ENCODE results near the gene PXMP4.
A peak's percentile ranks its signal among the peaks of the same experiment; 100 is the strongest.

The PXMP4 gene

DNA sequence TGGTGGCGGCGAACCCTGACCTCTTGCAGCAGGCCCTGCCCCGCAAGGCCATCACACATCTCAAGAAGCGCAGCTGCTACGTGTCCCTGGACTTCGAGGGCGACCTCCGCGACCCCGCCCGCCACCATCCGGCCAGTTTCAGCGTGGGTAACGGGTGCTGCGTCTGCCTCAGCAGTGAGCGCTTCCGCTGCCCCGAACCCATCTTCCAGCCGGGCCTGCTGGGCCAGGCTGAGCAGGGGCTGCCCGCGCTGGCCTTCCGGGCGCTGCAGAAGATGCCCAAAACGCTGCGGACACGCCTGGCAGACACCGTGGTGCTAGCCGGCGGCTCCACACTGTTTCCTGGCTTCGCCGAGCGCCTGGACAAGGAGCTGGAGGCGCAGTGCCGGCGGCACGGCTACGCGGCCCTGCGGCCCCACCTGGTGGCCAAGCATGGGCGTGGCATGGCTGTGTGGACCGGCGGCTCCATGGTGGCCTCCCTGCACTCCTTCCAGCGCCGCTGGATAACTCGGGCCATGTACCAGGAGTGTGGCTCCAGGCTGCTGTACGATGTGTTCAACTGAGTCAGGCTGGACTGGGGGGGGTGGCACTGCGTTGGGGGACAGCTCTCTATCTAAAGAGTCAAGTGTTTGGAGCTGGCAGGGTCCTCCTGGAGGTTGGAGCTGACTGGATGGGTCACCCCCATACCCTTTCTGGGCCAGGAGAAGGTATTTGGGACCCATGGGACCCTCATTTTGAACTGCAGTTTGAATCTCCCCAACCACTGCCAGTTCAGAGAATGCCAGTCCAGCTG is 52.2 kb downstream of the PXMP4 start:
- DNase-seq, result peak; percentile 57

DNA sequence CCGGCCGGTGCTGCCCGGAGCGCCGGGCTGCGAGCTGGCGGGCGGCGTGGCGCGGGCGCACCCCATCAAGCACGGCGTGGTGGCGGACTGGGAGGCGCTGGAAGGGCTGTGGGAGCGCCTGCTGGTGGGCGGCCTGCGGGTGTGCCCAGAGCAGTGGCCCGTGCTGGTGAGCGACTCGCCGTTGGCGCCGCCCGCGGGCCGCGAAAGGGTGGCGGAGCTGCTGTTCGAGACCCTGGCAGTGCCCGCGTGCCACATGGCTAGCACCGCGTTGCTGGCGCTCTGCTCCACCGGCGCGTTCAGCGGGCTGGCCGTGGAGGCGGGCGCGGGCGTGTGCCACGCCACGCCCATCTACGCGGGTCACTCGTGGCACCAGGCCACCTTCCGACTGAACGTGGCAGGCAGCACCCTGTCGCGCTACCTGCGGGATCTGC is 52.9 kb downstream of the PXMP4 start:
- peak; percentile 30 for DNase-seq

DNA sequence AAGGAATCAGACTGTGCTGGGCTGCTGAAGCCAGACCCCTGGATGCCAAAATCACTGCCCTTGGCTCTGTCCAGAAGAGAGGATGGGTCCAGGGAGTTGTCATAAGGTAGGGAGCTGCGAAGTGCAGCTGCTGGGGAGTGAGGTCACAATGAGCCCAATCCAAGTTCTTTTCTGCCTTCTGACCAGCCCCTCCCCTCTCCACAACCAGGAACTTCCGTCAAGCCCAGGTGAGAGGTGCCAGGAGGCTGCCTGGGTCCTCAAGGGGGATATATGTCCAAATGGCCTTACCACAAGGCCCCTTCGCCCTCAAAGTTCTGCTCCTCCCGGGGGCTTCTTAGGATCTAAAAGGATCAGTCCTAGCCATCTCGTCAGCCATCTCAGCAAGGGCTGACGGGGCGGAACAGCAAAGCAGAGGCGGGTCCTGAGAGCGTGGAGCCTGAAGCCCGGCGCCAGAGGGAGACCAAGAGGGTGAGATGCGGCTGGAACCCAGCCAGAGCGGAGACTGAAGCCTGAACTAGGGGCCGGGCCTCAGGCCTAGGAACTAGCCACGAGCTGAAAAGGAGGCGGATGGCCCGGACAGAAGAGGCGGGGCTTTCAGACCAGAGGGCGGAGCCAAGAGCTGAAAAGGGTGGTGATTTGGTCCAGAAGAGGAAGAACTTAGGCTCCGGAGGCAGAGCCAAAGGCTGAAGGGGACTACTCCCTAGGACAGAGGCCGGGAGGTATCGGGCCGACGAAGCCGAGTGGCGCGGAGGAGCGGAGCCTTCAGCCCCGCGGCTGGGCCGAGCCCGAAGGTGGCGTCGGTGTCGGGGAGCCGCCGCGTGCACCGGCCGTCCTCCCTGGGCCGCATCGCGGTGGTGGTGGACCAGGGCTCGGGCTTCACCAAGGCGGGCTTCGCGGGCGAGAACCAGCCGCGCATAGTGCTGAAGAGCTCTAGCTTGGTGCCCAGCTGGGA is 53.5 kb downstream of the PXMP4 start, which contains the start of gene ACTL10:
TSS of gene ACTL10 (plus strand) at position 651 of the 952 bp plus-strand sequence. CDS start 555 bp downstream, outside the sequence.
- DNase-seq, result peak; percentile 99

DNA sequence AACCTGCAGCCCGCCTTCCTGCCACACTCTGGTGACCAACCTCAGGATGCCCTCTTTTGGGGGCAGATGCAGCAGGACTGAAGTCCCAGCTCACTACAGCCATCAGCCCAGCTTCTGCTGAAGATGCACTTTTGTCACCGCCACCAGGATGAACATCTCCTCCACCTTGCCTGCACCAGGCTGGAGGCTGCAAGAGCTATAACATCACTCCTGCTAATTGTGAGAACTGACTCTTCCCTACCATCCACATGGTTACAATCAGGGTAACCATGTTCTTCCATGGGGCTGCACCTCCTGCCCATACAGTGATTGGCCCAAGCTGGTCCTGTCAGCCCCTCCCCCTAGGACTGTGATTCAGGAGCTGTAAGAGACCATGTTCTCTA is 55.4 kb downstream of the PXMP4 start:
- peak; percentile 5 for DNase-seq

DNA sequence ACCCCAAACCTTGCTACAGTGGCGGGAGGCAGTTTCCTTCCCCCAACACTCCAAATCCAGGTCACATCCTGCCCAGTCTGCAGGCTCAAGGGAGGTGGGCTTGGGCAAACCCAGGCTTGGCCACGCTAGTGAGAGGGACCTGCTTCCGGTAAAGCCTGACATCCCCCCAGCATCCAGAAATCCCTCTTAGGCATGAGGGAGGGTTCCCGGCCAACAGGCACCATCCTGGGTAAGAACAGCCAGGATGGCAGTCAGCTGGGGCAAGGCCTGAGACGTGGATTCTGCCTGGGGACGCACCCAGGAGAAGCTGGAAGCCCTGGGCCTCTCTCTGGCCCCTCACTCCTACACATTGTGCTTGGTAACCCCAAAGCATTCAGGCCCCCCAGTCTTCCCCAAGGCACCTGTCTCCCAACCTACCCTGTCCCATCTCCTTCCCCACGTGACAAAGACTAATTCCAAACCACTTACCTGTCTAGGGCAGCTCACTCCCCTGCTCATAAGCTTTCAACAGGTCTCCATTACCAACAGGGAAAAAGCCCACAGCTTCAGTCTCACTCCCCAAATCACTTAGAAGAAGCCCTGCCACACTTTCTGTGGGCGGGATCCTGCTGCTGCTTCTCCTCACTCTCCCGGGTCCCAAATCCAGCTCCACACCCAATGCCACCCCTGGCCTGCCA is 55.9 kb downstream of the PXMP4 start:
- no peak for DNase-seq

DNA sequence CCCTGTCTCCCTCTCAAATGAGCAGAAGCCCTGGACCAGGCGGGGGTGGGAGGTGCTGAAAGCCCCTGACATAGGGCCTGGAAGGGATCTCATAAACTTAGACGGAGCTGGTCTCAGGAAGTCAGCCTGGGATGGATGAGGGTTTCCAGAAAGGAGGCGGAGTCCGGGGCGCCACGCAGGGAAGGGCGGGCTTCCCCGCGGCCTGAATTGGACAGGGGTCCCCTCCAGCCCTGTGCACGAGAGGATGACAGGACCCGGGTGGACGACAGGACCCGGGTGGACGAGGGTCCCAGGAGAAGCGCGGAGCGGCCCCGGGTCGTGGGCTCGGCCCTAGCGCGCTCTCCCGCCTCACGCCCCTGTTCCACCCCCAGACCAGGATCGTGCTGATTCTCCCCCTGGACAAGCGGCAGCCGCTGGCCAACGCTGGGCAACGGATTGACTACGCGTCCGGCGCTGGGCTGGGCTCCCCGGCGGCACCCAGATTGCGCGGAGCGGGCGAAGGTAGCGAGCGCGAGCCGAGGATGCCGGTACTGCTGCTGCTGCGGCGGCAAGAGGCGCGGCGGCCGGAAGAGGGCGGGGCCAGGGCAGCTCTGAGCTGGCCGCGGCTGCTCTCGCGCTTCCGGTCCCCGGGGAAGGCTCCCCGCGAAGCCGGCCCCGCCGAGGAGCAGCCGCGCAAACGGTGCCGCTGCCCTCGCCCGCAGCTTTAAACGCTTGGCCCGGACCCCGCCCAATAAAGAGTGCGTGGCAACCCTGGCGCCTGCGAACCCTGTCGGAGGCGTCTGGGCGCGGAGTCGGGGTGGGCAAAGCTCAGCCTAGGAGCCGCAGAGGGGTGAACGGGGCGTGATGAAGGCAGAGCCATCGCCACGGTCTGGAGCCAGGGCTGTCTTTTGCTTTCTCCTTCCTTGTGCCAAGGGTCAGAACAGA is 56.7 kb downstream of the PXMP4 start:
- DNase-seq, result peak; percentile 67

DNA sequence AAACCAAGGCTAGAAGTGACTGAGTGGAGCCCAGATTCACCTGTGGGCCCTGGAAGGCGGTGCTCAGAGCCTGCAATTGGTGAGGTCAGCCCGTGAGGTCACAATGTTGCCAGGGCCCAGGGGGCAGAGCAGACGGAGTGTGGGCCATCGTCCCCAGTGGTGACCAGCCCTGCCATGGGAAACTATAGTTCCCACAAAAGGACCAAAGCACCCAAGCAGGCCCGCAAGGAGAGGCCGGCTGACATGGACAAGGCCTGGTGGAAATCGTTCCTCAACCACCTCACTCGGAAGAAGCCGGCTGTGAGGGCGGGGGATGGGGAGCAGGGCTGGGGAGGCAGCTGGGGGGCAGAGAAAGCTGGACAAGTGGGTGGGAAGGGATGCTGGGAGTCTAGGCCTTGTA is 57.9 kb downstream of the PXMP4 start, which contains the start of gene C20orf144:
TSS of gene C20orf144 (plus strand) at position 156 of the 400 bp plus-strand sequence. CDS start at position 175, 19 bp downstream.
- DNase-seq, result no peak

DNA sequence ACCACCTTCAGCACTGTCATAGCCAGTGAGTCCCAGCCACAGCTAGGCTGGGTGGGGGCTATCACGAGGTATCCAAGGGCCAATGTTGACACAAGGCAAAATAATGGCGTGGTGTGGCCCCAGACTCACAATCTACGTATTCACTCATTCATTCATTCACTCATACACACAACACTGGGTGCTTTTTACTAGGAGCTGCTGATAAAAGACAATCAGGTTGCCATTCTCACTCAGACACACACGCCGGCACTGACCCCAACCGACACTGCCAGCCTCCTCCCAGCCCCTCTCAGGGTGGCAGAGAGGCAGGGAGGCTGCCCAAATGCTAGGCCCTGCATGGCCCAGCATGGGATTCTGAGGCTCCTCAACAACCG is 59.4 kb downstream of the PXMP4 start:
- DNase-seq, result no peak

DNA sequence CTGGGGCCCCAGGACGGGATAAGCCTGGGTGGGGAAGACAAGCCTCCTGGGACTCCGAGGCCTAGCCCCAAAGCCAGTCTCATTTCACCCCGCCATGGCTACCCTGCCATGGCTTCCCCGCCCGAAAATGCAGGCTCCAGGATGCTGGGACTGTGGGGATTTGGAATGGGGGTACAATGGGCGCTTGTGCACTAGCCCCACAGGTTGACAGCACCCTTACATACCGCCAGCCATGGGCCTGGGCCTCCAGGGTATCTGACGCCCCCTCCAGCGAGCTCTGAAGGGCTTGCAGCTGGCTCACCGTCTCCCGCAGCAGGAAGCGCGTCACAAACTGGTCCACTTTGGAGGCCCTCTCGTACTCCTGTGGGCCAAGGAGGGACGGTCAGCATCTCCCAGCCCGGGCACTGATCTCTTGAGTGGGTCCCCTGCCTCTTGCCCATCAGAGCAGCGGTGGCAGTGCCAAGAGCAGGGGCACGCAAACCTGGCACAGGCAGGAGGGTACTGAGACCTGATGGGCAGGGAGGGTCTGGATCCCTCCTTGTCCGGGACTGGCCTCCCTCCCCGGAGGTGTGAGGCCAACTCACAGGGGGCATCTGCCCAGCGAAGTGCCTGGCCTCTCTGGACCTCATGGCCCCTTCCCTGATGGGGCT is 60.0 kb downstream of the PXMP4 start:
- no peak for DNase-seq

DNA sequence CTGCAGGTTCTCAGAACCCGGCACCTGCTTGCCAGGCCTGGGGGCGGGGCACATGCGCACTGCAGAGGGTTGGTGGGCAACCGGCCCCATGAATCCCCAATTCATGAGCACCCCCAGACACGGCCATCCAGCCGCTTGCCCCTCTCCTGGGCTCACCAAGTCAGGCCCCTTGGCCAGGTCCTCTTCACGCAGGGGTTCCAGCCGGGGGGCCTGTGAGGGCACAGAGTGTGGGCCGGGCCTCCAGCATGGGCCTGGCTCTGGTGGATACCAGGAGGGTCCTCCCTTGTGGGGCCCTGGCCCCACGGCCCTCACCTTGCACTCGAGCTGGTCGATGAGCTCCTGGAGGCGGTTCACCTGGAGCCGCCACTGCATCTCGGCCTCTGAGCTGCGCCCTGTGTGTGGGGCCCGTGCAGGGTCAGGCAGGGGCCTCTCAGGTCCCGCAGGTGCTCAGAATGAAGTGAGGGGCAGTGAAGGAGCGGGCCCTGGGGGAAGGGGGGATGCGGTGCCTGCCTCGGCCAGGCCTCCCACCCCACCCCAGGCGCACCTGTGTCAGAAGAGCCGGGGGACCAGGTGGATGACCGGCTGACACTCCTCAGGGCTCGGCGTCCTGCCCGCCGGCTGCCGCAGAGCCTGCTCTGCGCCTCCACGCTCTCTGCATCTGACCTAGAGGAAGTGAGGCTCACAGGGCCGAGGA is 60.6 kb downstream of the PXMP4 start:
- no peak for DNase-seq

DNA sequence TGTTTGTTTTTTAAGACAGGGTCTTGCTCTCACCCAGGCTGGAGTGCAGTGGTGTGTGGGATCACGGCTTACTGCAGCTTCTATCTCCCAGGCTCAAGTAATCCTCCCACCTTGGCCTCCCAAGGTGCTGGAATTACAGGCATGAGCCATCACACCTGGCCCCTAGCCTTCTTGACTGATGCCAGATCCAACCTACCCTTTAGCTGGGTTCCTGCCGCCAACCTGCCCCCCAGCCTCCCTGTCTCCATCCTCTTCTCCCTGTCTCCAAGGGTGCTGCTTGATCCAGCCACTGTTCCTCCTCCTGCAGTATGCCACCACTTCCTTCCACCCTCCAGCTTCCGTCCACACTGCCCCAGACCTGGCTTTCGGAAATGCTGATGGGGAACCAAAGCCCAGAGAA is 61.2 kb downstream of the PXMP4 start:
- DNase-seq, result no peak

DNA sequence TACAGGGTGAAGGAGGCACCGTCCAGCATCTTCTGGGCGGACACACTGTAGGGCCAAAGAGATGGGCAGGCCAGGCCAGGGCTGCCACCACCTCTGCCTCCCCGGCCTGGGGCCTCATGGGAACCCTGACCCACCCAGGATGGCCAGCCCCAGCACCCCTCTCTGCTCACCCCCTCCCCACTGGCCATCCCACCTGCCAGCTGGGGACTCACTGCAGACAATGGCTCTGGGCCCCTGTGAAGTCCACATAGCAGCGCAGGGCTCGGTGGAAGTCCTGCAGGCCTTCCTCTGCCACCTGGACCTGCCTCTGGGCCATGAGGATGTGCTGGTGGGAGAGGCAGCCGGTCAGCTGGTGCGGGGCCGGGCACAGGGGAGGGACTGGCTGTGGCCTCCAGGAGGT is 61.6 kb downstream of the PXMP4 start:
- no peak for DNase-seq

DNA sequence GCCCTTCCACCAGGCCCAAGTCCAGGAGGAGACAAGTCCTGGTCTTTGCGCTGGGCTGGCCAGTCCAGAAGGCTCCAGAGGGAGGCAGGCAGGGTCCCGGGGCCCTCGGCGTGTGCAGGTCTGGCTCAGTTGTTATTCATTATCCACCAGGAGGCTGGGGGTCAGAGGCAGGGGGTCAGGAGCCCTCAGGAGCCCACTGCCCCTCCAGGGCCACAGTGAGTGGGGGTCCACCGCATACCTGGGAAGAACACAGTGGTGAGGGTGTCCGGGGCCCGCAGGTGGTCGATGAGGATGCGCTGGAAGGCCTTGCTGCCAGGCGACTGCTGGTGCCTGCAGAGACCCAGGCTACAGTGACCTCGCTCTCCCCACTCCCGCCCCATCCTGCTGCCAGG is 62.4 kb downstream of the PXMP4 start:
- DNase-seq, result no peak

DNA sequence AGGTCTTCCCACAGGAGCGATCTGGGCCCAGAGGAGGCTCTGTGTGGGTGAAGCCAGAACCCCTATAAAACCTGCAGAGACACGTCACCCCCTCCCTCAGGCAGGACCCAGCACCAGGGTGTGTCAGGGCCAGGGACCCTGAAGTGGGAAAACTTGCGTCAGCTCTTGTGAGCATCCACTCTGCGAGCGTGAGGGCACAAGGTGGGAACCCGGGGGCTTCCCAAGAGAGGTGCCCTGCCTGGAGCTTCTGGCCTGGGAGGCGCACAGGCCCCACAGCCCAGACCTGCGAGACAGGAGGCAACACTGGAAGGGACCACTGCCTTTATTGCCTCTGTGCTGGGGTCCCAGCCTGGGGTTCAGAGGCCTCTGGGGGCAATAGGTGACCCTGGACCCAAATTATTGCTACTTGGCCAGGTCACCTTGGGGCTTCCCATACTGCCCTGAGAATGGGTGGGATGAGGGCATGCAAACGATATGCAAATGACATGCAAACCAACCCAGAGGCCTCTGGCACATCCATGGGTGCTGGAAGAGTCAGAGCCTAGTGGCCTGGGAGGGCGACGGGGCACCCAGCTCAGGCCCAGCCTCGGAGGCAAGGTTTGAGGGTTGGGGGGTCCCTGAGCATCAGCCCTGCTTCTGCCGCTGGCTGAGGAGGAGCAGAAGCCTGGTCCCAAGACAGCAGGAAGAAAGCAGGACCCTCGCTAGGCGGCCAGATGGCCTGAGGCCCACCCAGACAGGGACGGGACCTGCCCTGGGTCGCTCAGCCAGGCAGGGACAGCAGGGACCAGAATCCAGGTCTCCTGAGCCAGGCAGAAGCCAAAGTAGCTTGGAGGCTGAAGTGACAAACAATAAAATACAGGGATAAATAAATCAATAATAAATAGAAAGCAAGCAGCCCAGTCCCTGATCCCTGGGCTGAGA is 63.1 kb downstream of the PXMP4 start:
- no peak for DNase-seq

DNA sequence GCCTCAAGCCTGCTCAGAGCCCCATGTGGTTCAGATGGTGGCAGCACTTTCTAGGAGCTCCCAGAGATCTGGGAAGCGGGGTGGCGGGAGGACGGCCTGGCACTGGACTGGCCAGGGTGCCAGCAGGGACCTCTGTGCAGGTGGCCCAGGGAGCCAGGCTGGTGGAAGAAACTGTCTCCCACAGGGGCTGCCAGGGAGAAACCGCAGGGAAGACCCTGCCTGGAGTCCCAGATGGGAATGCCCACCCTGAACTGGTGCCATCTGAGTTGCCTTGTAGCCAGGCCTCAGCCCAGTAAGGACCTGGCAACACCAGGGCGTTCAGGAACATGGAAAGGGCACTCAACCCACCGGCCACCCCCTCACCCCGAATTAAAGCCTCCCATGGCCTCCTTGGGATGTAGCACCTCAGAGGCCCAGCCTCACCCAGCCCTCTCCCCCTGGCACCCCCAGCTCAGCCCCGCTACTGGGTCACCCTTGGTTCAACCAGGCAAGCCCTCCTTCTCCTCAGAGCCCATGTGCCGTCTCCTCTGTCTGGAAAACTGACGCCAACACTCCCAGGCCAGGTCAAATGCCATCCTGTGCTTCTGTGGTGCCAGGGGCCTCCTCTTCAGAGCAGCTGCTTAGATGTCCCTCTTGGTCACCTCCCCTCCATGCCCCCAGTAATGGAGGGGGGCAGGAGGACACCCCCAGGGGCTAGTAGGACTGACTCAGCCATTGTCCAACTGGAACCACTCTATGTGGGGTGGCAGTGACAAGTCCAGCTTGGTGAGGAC is 63.9 kb downstream of the PXMP4 start:
- no peak for DNase-seq

DNA sequence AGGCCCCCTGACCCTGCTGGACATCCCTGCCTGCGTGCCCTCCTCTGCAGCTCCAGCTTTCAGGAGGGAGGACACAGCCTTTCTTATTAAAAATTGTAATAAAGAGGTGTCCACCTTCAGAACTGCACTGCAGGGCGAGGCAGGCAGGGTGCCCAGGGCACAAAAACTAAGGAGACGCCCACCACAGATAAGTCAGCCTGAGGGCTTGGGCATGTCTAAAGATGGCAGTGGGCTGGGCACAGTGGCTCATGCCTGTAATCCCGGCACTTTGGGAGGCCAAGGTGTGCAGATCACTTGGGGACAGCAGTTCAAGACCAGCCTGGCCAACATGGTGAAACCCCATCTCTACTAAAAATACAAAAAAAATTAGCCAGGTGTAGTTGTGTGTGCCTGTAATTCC is 64.9 kb downstream of the PXMP4 start:
- no peak for DNase-seq

DNA sequence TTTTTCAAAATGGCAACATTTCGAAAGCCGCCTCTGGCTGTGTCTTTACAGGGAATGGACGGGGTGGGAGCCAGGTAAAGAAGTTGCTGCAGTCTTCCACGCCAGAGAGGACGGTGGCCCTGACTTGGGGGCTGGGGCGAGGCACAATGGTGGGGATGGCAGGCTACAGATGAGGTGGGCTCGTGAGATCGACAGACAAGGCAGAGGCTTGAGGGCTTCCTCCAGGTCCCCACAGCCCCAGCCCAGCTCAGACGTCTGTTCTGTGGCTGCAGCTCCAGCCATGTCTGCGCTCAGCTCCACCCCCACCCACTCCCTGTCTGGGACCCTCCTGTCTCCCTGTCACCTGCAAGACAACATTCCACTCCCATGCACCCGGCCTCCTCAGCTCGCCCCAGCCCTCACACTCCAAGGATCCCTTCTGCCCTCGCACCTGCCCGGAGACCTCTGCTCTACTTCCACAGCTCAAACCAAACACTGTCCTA is 65.4 kb downstream of the PXMP4 start:
- no peak for DNase-seq

DNA sequence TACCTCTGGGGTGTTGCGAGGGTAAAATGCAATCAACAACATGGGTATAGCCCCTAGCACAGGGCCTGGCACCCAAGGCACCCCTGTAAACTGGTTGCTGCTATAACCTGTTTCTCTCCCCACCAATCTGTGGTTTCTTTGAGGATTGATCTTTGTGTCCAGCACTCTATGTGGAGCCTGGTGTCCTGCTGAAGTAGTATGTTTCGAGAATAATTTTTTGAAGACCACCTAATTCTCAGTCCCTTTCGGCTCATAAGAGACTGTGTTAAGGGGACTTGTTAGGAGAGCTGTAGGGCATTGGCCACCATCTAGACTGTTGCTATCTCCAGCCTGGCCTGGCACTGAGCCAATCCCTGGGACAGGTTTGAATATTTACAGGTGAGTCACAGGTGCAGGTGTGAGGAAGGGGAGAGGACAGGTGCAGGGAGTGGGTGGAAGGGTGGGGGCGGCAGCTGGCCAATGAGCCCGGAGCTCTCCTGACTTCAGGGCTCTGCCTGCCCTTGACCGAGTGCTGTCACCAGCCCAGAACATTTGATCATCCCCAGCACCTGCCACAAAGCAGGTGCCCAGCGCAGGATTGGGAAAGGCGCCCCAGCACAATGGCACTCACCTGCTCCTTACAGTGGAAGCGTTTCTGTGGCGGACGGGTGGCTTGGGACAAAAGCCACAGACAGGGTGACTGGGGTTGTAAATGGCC is 66.1 kb downstream of the PXMP4 start:
- DNase-seq, result no peak

All from MV-4-11 (cell line).